Neural cell (in vitro differentiated cells): Measurements from ENCODE around the gene EXD3.

Experiments used
- CTCF ChIP-seq: fragments of 450-650 bp; IDR thresholded peaks from 2 replicates; pipeline ENCODE4 v1.5.1; 2014; ENCODE audit warnings: antibody characterized with exemption, mild to moderate bottlenecking, moderate library complexity; ENCODE audit not compliant: poor library complexity, severe bottlenecking
- EZH2 ChIP-seq: fragments of 200-600, 300-800 bp; shearing (Covaris generic), sonication (generic); IDR thresholded peaks from 2 replicates; pipeline ENCODE4 v1.6.1; 2014; ENCODE audit warnings: antibody characterized with exemption, low read length, borderline replicate concordance, mild to moderate bottlenecking; ENCODE audit not compliant: insufficient read depth, poor library complexity, severe bottlenecking
- POLR2AphosphoS5 ChIP-seq: IDR thresholded peaks from 2 replicates; pipeline ENCODE4 v1.6.1; 2012
- REST ChIP-seq: IDR thresholded peaks from 2 replicates; pipeline ENCODE4 v1.6.1; 2012; ENCODE audit warnings: borderline replicate concordance
- SMC3 ChIP-seq: fragments of 450-650 bp; conservative IDR thresholded peaks from 2 replicates; pipeline ENCODE4 v1.6.1; 2014; ENCODE audit warnings: antibody characterized with exemption, mild to moderate bottlenecking, moderate library complexity; ENCODE audit not compliant: poor library complexity
- TAF1 ChIP-seq: IDR thresholded peaks from 2 replicates; pipeline ENCODE4 v1.6.1; 2012; ENCODE audit warnings: low read depth

- no peak for TF ChIP-seq POLR2AphosphoS5
- TF ChIP-seq EZH2 = no peak
- TF ChIP-seq CTCF = no peak
- TF ChIP-seq SMC3 = no peak
- no peak for TF ChIP-seq REST
- no peak for TF ChIP-seq TAF1
Measured at GRCh38 chr9:137402746-137403145, 20.2 kb downstream of the EXD3 start.
